Measurements from ENCODE around the gene FBN3.

FBN3 gene

DNA sequence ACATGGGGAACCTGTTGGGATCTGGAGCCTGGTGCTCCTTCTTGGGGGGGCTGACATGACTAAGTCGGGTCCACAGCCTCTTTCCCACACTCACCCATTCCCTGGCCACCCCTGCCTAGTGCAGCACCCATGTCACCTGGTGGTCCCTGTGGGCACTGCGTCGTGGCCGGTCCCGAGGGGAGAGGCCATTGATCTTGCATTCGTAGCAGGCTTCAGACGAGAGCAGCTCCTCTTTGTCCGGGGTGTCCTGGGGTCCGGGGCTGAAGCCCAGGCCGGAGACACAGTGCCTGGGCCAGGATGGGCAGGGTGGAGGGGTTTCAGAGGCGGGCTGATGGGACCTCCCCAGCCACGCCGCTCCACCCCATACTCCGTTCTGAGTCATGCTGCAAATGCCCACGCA lies 77.5 kb downstream of the FBN3 start:
- peaks cover 5% of the 10 kb centered on the region for H3K4me1 ChIP-seq (ENCODE audit: insufficient read depth, low read length, severe bottlenecking)
- H3K9me3 ChIP-seq (ENCODE audit: low read length) = peaks cover 4% of the 10 kb centered on the region; the same call in 1 of the 2 replicates
- H3K79me2 ChIP-seq (ENCODE audit: insufficient read depth, low read length) = no peaks in the 10 kb centered on the region
- no peaks in the 10 kb centered on the region for H3F3A ChIP-seq (ENCODE audit: insufficient read depth, low read length)
- H3K27ac ChIP-seq (ENCODE audit: low read depth, low read length, poor library complexity, severe bottlenecking) = no peak overlapping the region
- no peaks in the 10 kb centered on the region for H4K20me1 ChIP-seq (ENCODE audit: insufficient read depth, low read length)
- H3K27me3 ChIP-seq (ENCODE audit: insufficient read depth, low read length) = peaks cover 9% of the 10 kb centered on the region; the same call in 1 of the 2 replicates
- H3K9me2 ChIP-seq (ENCODE audit: low read depth, low read length) = no peaks in the 10 kb centered on the region
- H3K4me2 ChIP-seq (ENCODE audit: low read length) = no peak overlapping the region
- H3K36me3 ChIP-seq (ENCODE audit: insufficient read depth, low read length) = no peaks in the 10 kb centered on the region
- H3K9ac ChIP-seq (ENCODE audit: low read length) = no peak overlapping the region
- TF ChIP-seq, protein P1, sequence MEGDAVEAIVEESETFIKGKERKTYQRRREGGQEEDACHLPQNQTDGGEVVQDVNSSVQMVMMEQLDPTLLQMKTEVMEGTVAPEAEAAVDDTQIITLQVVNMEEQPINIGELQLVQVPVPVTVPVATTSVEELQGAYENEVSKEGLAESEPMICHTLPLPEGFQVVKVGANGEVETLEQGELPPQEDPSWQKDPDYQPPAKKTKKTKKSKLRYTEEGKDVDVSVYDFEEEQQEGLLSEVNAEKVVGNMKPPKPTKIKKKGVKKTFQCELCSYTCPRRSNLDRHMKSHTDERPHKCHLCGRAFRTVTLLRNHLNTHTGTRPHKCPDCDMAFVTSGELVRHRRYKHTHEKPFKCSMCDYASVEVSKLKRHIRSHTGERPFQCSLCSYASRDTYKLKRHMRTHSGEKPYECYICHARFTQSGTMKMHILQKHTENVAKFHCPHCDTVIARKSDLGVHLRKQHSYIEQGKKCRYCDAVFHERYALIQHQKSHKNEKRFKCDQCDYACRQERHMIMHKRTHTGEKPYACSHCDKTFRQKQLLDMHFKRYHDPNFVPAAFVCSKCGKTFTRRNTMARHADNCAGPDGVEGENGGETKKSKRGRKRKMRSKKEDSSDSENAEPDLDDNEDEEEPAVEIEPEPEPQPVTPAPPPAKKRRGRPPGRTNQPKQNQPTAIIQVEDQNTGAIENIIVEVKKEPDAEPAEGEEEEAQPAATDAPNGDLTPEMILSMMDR (IDR thresholded peaks at IDR 0.05; ENCODE audit: low read length) = no peak
- TF ChIP-seq EZH2 (IDR thresholded peaks at IDR 0.05; ENCODE audit: borderline replicate concordance, low read length) = no peak
- H2AFZ ChIP-seq (ENCODE audit: low read length) = no peak overlapping the region
- no peak overlapping the region for H3K4me3 ChIP-seq (ENCODE audit: low read depth, low read length, poor library complexity, severe bottlenecking)

DNA sequence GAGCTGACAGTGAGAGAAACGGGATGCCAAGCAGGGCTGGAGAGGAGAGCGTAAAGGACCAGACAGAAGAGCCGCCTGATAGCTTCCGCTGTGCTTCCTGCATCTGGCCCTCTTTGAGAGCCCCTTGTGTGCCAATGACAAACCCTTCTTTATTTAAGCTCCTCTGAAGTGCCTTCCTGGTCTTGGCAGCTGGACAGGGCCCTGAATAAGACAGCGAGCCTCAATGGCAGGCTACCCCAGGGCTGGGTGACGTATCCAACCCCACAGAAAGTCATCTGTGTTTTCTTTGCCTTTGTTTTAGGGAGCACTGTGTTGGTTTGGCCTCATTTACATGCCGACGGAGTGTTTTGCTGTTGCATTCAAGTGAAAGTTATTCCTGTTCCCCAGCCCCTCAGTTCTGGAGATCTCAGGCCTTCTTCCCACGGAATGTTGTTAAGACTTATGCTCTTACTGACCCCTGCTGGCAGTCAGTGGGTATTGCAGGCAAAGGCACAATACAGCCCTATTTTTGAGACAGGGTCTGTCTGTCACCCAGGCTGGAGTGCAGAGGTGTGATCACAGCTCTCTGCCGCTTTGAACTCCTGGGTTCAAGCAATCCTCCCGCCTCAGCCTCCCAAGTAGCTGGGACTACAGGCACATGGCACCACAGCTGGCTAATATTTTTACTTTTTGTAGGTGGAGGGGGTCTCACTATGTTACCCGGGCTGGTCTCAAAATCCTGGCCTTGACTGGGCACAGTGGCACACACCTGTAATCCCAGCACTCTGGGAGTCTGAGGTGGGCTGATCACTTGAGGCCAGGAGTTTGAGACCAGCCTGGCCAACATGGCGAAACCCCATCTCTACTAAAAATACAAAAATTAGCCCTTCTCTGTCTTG lies 80.1 kb downstream of the FBN3 start:
- no peak overlapping the region for H3K9ac ChIP-seq (ENCODE audit: low read length)

DNA sequence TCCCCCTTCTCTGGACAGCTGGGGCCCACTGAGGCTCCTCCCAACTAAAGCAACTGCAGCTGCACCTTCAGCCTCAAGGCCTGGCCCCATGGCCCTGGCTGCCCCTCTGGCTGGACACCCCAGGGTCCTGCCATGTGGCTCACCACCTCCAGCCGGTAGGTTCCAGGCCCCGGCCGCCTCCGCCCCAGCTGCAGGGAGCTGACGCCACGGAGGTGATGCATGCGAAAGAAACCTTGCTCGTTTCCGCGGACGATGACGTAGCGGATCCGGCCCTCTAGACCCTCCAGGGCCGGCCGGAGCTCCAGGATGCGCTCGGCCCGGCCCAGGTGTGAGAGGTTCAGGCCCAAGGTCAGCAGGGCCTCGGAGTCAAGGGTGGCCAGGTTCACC lies 83.5 kb downstream of the FBN3 start:
- no peaks in the 10 kb centered on the region for H3K27me3 ChIP-seq (ENCODE audit: insufficient read depth, low read length)
- no peak overlapping the region for H3K27ac ChIP-seq (ENCODE audit: low read depth, low read length, poor library complexity, severe bottlenecking)
- H3K79me2 ChIP-seq (ENCODE audit: insufficient read depth, low read length) = no peaks in the 10 kb centered on the region
- no peaks in the 10 kb centered on the region for H4K20me1 ChIP-seq (ENCODE audit: insufficient read depth, low read length)
- no peak overlapping the region for H2AFZ ChIP-seq (ENCODE audit: low read length)
- TF ChIP-seq, protein P1 (IDR thresholded peaks at IDR 0.05; ENCODE audit: low read length) = no peak
- no peak for TF ChIP-seq EZH2 (IDR thresholded peaks at IDR 0.05; ENCODE audit: borderline replicate concordance, low read length)
- H3K4me1 ChIP-seq (ENCODE audit: insufficient read depth, low read length, severe bottlenecking) = no peaks in the 10 kb centered on the region
- no peaks in the 10 kb centered on the region for H3K36me3 ChIP-seq (ENCODE audit: insufficient read depth, low read length)
- H3F3A ChIP-seq (ENCODE audit: insufficient read depth, low read length) = no peaks in the 10 kb centered on the region
- H3K9me2 ChIP-seq (ENCODE audit: low read depth, low read length) = no peaks in the 10 kb centered on the region
- peaks cover 4% of the 10 kb centered on the region; the same call in 1 of the 2 replicates for H3K9me3 ChIP-seq (ENCODE audit: low read length)
- no peak overlapping the region for H3K4me2 ChIP-seq (ENCODE audit: low read length)
- H3K9ac ChIP-seq (ENCODE audit: low read length) = no peak overlapping the region
- H3K4me3 ChIP-seq (ENCODE audit: low read depth, low read length, poor library complexity, severe bottlenecking) = no peak overlapping the region

More for the DNA sequence above, 80.1 kb downstream of the FBN3 start:
- Histone ChIP-seq H3F3A (ENCODE audit: insufficient read depth, low read length) (no peaks in the 10 kb centered on the region), H3K79me2 (ENCODE audit: insufficient read depth, low read length) (no peaks in the 10 kb centered on the region), H3K9me3 (ENCODE audit: low read length) (peaks cover 4% of the 10 kb centered on the region; the same call in 1 of the 2 replicates), H3K9me2 (ENCODE audit: low read depth, low read length) (no peaks in the 10 kb centered on the region), H3K4me1 (ENCODE audit: insufficient read depth, low read length, severe bottlenecking) (peaks cover 5% of the 10 kb centered on the region), H3K4me3 (ENCODE audit: low read depth, low read length, poor library complexity, severe bottlenecking) (no peak overlapping the region), H3K4me2 (ENCODE audit: low read length) (no peak overlapping the region), H2AFZ (ENCODE audit: low read length) (no peak overlapping the region), H3K27me3 (ENCODE audit: insufficient read depth, low read length) (peaks cover 9% of the 10 kb centered on the region; the same call in 1 of the 2 replicates), H4K20me1 (ENCODE audit: insufficient read depth, low read length) (no peaks in the 10 kb centered on the region), H3K27ac (ENCODE audit: low read depth, low read length, poor library complexity, severe bottlenecking) (no peak overlapping the region), H3K36me3 (ENCODE audit: insufficient read depth, low read length) (no peaks in the 10 kb centered on the region)
- TF ChIP-seq EZH2 (IDR thresholded peaks at IDR 0.05; ENCODE audit: borderline replicate concordance, low read length) = no peak
- TF ChIP-seq, protein P1 (IDR thresholded peaks at IDR 0.05; ENCODE audit: low read length) = peak; percentile 76

Measured in OCI-LY1 (cell line).